Fibroblast of lung (primary cell): ENCODE results near the gene ABRAXAS1.
"Not testable (repeated sequence)": the region's sequence is repeated elsewhere in the genome, so short reads cannot be mapped to it uniquely, and the experiment has no call there.

Experiments
- EZH2 ChIP-seq: IDR thresholded peaks from 2 replicates; pipeline ENCODE4 v1.5.1; 2012; ENCODE audit warnings: low read length, control low read depth, mild to moderate bottlenecking; ENCODE audit errors: missing control alignments
- TF ChIP-seq, protein P1 (sequence below), 2 donors: IDR thresholded peaks in 1 of 2; conservative IDR thresholded peaks in 1 of 2; 1 replicate in 1 of 2; 2 replicates in 1 of 2; pipeline ENCODE4 v1.5.1; 2011 to 2012; ENCODE audit warnings: low read length in 2 of 2, control low read depth in 1 of 2, inconsistent platforms in 1 of 2, low read depth in 1 of 2, mild to moderate bottlenecking in 1 of 2

GRCh38 chr4:83509156-83509585, 24.3 kb upstream of the ABRAXAS1 start:
- TF ChIP-seq, protein P1, sequence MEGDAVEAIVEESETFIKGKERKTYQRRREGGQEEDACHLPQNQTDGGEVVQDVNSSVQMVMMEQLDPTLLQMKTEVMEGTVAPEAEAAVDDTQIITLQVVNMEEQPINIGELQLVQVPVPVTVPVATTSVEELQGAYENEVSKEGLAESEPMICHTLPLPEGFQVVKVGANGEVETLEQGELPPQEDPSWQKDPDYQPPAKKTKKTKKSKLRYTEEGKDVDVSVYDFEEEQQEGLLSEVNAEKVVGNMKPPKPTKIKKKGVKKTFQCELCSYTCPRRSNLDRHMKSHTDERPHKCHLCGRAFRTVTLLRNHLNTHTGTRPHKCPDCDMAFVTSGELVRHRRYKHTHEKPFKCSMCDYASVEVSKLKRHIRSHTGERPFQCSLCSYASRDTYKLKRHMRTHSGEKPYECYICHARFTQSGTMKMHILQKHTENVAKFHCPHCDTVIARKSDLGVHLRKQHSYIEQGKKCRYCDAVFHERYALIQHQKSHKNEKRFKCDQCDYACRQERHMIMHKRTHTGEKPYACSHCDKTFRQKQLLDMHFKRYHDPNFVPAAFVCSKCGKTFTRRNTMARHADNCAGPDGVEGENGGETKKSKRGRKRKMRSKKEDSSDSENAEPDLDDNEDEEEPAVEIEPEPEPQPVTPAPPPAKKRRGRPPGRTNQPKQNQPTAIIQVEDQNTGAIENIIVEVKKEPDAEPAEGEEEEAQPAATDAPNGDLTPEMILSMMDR (conservative IDR thresholded peaks at IDR 0.05 in 1 of 2, IDR thresholded peaks at IDR 0.05 in 1 of 2; ENCODE audit: low read depth in 1 of 2, low read length in 2 of 2): peak; percentile 67 to 68
- not testable (repeated sequence) for TF ChIP-seq EZH2
